ENCODE results near the gene AQR. TPM values are rescaled to one million over a fixed set of nuclear protein-coding genes. Genes with fewer than 3 reads are reported as not detected.

Gene AQR
- total and polyA plus RNA-seq, 2 of the 8 experiments (the other 6 are each of a cell fraction or from before 2014, with no cell fraction given): 34.5 to 57.6 TPM

- peaks cover 0 to 15% (median 7%) of the 10 kb centered on the region in 4 experiments; a peak in 4 of 8 replicates for H3K36me3 ChIP-seq (ENCODE audit: control insufficient read depth in 2 of 4, insufficient read depth in 4 of 4, low read length in 3 of 4)
- H2BK20ac ChIP-seq (ENCODE audit: low read length): no peak overlapping the region
- H4K5ac ChIP-seq (ENCODE audit: insufficient read length, low read depth, low read length): no peak overlapping the region
- H3K56ac ChIP-seq (replicated peaks; ENCODE audit: insufficient read length, low read depth, low read length): no peak overlapping the region
- H2AFZ ChIP-seq (ENCODE audit: low read length): no peak overlapping the region
- H3K27me3 ChIP-seq (replicated peaks in 1 of 4; ENCODE audit: control insufficient read depth in 3 of 4, extremely low read depth in 1 of 4, insufficient read depth in 3 of 4, low read length in 3 of 4): no peaks in the 10 kb centered on the region
- CTCF ChIA-PET (ENCODE audit: partially characterized antibody): no interaction called here
- FAIRE-seq: no peak
- H3K4me3 ChIP-seq (ENCODE audit: extremely low read depth in 1 of 4, insufficient read depth in 2 of 4, low read depth in 3 of 4, low read length in 4 of 4): no peak overlapping the region
- no peak overlapping the region for H3K9ac ChIP-seq (replicated peaks in 1 of 4; ENCODE audit: extremely low read depth in 1 of 4, low read depth in 3 of 4, low read length in 3 of 4)
- no peaks in the 10 kb centered on the region for H3K9me3 ChIP-seq (ENCODE audit: insufficient read depth in 2 of 2, low read depth in 1 of 2, low read length in 1 of 2)
- no peak overlapping the region for H2BK15ac ChIP-seq (ENCODE audit: low read length)
- H2BK120ac ChIP-seq (replicated peaks; ENCODE audit: low read depth, low read length): no peak overlapping the region
- H4K91ac ChIP-seq (replicated peaks; ENCODE audit: insufficient read length, low read length): no peak overlapping the region
- H3K23ac ChIP-seq (ENCODE audit: insufficient read length): no peak overlapping the region
- no peaks in the 10 kb centered on the region for H3K23me2 ChIP-seq (ENCODE audit: low read depth, low read length)
- no peak overlapping the region for H2AK5ac ChIP-seq (ENCODE audit: low read depth, low read length)
- no peaks in the 10 kb centered on the region for H3K79me2 ChIP-seq (ENCODE audit: control insufficient read depth in 1 of 2, insufficient read depth in 2 of 2, low read length in 2 of 2)
- no peak overlapping the region for H3K27ac ChIP-seq (ENCODE audit: low read depth, low read length)
- no peak overlapping the region for H3K18ac ChIP-seq (ENCODE audit: extremely low read depth, low read length)
- H3K4me2 ChIP-seq (ENCODE audit: insufficient read depth in 1 of 2, low read depth in 2 of 2, low read length in 2 of 2): no peak overlapping the region
- H3K14ac ChIP-seq (ENCODE audit: insufficient read length): no peak overlapping the region
- no peak overlapping the region for H4K8ac ChIP-seq (ENCODE audit: extremely low read depth, insufficient read depth, low read length)
- no peak overlapping the region for H3K4ac ChIP-seq (replicated peaks; ENCODE audit: insufficient read length, low read depth, low read length)
- DNase-seq (ENCODE audit: low read depth in 1 of 2, low spot score in 2 of 2): no peak
- TF ChIP-seq SIRT6 (IDR thresholded peaks at IDR 0.05; ENCODE audit: low read length) (no peak), JUN (IDR thresholded peaks at IDR 0.05; ENCODE audit: low read depth, low read length) (no peak), MAX (IDR thresholded peaks at IDR 0.05) (no peak), BRCA1 (IDR thresholded peaks at IDR 0.05; ENCODE audit: low read depth, low read length) (no peak)
- no peaks in the 10 kb centered on the region for H4K20me1 ChIP-seq (replicated peaks in 1 of 2; ENCODE audit: control insufficient read depth in 1 of 2, insufficient read depth in 2 of 2, low read length in 2 of 2)
- 76% methylated on average over 1 of the region's 1 CpG; no CpG with 5 or more reads in 1 of the 2 experiments for WGBS, 2 experiments (ENCODE audit: extremely low coverage in 1 of 2, insufficient coverage in 1 of 2, insufficient read length in 1 of 2, insufficient replicate concordance in 2 of 2, low coverage in 1 of 2, low lambda C conversion rate in 2 of 2, missing lambda C conversion rate in 1 of 2)
- H3K4me1 ChIP-seq (replicated peaks in 1 of 4; ENCODE audit: control insufficient read depth in 3 of 4, insufficient read depth in 4 of 4, low read length in 3 of 4): no peaks in the 10 kb centered on the region
- H2BK12ac ChIP-seq (ENCODE audit: low read depth, low read length): no peak overlapping the region
- POLR2A ChIA-PET (ENCODE audit: partially characterized antibody): no interaction called here
- H2BK5ac ChIP-seq (ENCODE audit: low read depth, low read length): no peak overlapping the region
- no peaks in the 10 kb centered on the region for H3K79me1 ChIP-seq (ENCODE audit: low read depth, low read length)
Observed at GRCh38 chr15:34855413-34855812, 114.1 kb downstream of the AQR start.
